K562 (cell line): ENCODE measurements around the gene HIPK2. TPM values are rescaled to one million over a fixed set of nuclear protein-coding genes. Genes with fewer than 3 reads are reported as not detected.

Source experiments
- BHLHE40 ChIP-seq: IDR thresholded peaks from 2 replicates; pipeline ENCODE4 v1.6.1; 2011; ENCODE audit warnings: low read length, improper control_type of control experiment
- CC2D1A ChIP-seq: fragments of 450-650 bp; IDR thresholded peaks from 2 replicates; pipeline ENCODE4 v1.6.1; 2017; ENCODE audit warnings: mild to moderate bottlenecking
- E2F3 ChIP-seq: fragments of 250-450 bp; sonication (Bioruptor Pico); IDR thresholded peaks from 2 replicates; pipeline ENCODE4 v1.4.0; 2020; ENCODE audit warnings: mild to moderate bottlenecking
- MTA3 ChIP-seq: fragments of 450-650 bp; formaldehyde crosslinking; IDR thresholded peaks from 2 replicates; pipeline ENCODE4 v1.6.1; 2017; ENCODE audit warnings: mild to moderate bottlenecking, borderline replicate concordance
- MTF1 ChIP-seq: fragments of 250-450 bp; sonication (Bioruptor Pico); IDR thresholded peaks from 2 replicates; pipeline ENCODE4 v1.9.0; 2021; ENCODE audit warnings: moderate library complexity, mild to moderate bottlenecking, inconsistent platforms, borderline replicate concordance
- RBFOX2 ChIP-seq: fragments of 200-400 bp; formaldehyde crosslinking; IDR thresholded peaks from 2 replicates; pipeline ENCODE4 v1.6.1; 2017; ENCODE audit warnings: low read depth, mild to moderate bottlenecking, low read length, moderate library complexity
- REST ChIP-seq, 2 experiments: fragments of 450-650 bp; formaldehyde crosslinking in 1 of 2; IDR thresholded peaks; 2 replicates each; pipeline versions ENCODE4 v1.4.0 to v1.6.1; 2014 to 2020; ENCODE audit warnings: mild to moderate bottlenecking in 2 of 2, borderline replicate concordance in 1 of 2, low read depth in 1 of 2
- SFPQ ChIP-seq: fragments of 200-400 bp; formaldehyde crosslinking; IDR thresholded peaks from 2 replicates; pipeline ENCODE4 v1.6.1; 2017; ENCODE audit warnings: mild to moderate bottlenecking, low read depth, low read length, moderate library complexity
- TSHZ1 ChIP-seq: fragments of 250-450 bp; sonication (Bioruptor Pico); IDR thresholded peaks from 2 replicates; pipeline ENCODE4 v1.4.0; 2020; ENCODE audit warnings: mild to moderate bottlenecking, moderate library complexity
- ZNF431 ChIP-seq: sonication (generic); formaldehyde crosslinking; IDR thresholded peaks from 2 replicates; pipeline ENCODE4 v1.8.0; 2022; ENCODE audit warnings: mild to moderate bottlenecking, missing genetic modification reagents
- ZNF740 ChIP-seq, 3 experiments: fragments of 200-800 bp in 1 of 3; sonication (Bioruptor generic) in 1 of 3; sonication (generic) in 1 of 3; formaldehyde crosslinking in 1 of 3; IDR thresholded peaks; 2 replicates each; pipeline versions ENCODE4 v1.6.1 to v1.8.0; 2016 to 2022; ENCODE audit warnings: mild to moderate bottlenecking in 2 of 3, missing compliant biosample characterization in 2 of 3, missing genetic modification characterization in 2 of 3, missing genetic modification reagents in 1 of 3
- polyA plus RNA-seq, 8 experiments: library from polyadenylated mRNA; depleted of rRNA in 4 of 8; stranded (reverse) in 5 of 8; unstranded in 3 of 8; fragments of >200 nt; fragmentation: Nextera tagmentation in 2 of 8; fragmentation: Illumina TruSeq in 1 of 8; extraction: Ambion mirVana in 2 of 8; extraction: Trizol in 1 of 8; gene quantifications; 2 replicates each; pipeline versions ENCODE4 v1.2.1 to v1.2.3, GENCODE V29; 2011 to 2014; ENCODE audit warnings: inconsistent platforms in 1 of 8, missing spikeins in 1 of 8
- total RNA-seq, 7 experiments: library from RNA; depleted of rRNA in 6 of 7; stranded (reverse); fragments of >200 nt in 6 of 7; fragmentation: Illumina TruSeq in 2 of 7; extraction: Trizol in 2 of 7; gene quantifications; 2 replicates each; pipeline versions ENCODE4 v1.2.1 to v1.2.3, GENCODE V29; 2011 to 2021; ENCODE audit warnings: low replicate concordance in 1 of 7

The HIPK2 gene
- total and polyA plus RNA-seq, 9 of the 15 experiments (the other 6 are each of a cell fraction or from before 2014, with no cell fraction given) = 0.69 to 19.8 (median 5.1) TPM

- TF ChIP-seq REST (IDR thresholded peaks at IDR 0.05; ENCODE audit: borderline replicate concordance) (peak; percentile 74), REST (CRISPR knock-in tag; IDR thresholded peaks at IDR 0.05; ENCODE audit: low read depth) (no peak), MTA3 (no peak), SFPQ (no peak), E2F3 (no peak), ZNF740 (CRISPR knock-in tag; IDR thresholded peaks at IDR 0.05) (no peak), ZNF740 (tag; IDR thresholded peaks at IDR 0.05) (no peak), RBFOX2 (no peak), ZNF431 (CRISPR knock-in tag) (no peak), MTF1 (CRISPR knock-in tag) (no peak), CC2D1A (no peak), BHLHE40 (no peak; the same call in 1 of the 2 replicates), TSHZ1 (CRISPR knock-in tag) (no peak)
Observed at GRCh38 chr7:139602143-139602722, 175.6 kb downstream of the HIPK2 start (continued).
